ENCODE results near the gene NRL.

DNA sequence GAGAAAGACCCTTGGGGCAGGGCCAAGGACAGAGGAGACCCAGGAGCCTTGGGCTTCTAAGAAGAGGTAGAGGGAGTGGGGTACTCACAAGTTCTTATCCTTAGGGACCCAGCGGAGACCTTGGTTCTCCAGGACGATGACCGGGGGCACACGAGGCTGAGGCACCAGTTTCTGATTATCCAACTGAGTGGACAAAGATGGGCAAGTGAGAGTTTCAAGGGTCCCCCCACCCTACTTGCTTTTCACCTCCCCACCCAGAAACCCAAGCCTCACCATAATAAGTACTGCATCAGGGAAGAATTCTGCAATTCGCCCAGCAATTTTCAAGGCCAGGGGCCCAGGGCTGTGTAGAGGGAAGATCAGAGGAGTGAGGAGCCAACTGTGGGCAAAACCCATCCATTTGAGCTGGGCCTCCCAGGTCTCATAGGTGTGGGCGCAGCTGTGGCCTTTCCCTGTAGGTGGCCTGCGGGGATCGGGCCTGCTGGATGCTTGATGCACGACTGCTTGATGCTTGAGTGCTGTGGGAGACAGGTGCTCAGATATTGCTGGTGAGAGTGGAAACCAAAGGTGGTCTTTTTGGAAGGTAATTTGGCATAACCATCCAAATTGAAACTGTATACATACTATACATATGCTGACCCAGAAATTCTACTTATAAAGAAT is 24.7 kb upstream of the NRL start:
- TF ChIP-seq POLR2A (IDR thresholded peaks at IDR 0.05) (no peak), POLR2AphosphoS5 (IDR thresholded peaks at IDR 0.05) (no peak), CTCF (IDR thresholded peaks at IDR 0.05) (no peak), EP300 (IDR thresholded peaks at IDR 0.05; ENCODE audit: low read depth) (no peak)

Data from transverse colon (tissue), 4 donors.